GM23338 (cell line): ENCODE measurements around the gene PFKP. TPM values are rescaled to one million over a fixed set of nuclear protein-coding genes. Genes with fewer than 3 reads are reported as not detected.

ENCODE experiments used
- ATAC-seq: fragments of 200-7000 bp; cut with Tn5 transposase; 3 replicates; pipeline ENCODE4 v1.9.1; 2020
- DNase-seq: peaks from one replicate; pipeline ENCODE4 v3.0.0-alpha.2; 2015; ENCODE audit warnings: low spot score
- H2AFZ ChIP-seq: fragments of 200-600 bp; sonication (generic); 2 replicates; pipeline ENCODE4 v1.8.0; 2016; ENCODE audit warnings: antibody characterized with exemption, mild to moderate bottlenecking, moderate library complexity
- H3F3A ChIP-seq: fragments of 200-600 bp; sonication (generic); replicated peaks from 2 replicates; pipeline ENCODE4 v1.8.0; 2017; ENCODE audit warnings: antibody characterized with exemption, mixed run types, low read depth
- H3K27ac ChIP-seq: fragments of 200-600 bp; sonication (generic); 2 replicates; pipeline ENCODE4 v1.6.1; 2016; ENCODE audit warnings: low read depth
- H3K27me3 ChIP-seq: fragments of 200-600 bp; sonication (generic); 2 replicates; pipeline ENCODE4 v1.8.0; 2016; ENCODE audit warnings: mild to moderate bottlenecking, mixed run types, moderate library complexity; ENCODE audit not compliant: insufficient read depth
- H3K36me3 ChIP-seq: fragments of 200-600 bp; sonication (generic); 2 replicates; pipeline ENCODE4 v1.8.0; 2016; ENCODE audit warnings: mild to moderate bottlenecking; ENCODE audit not compliant: insufficient read depth
- H3K4me1 ChIP-seq: fragments of 200-600 bp; sonication (generic); 2 replicates; pipeline ENCODE4 v1.8.0; 2016; ENCODE audit warnings: mild to moderate bottlenecking, moderate library complexity; ENCODE audit not compliant: insufficient read depth
- H3K4me2 ChIP-seq: fragments of 200-600 bp; sonication (generic); 2 replicates; pipeline ENCODE4 v1.7.1; 2017; ENCODE audit warnings: mixed run types
- H3K4me3 ChIP-seq: fragments of 200-600 bp; sonication (generic); 2 replicates; pipeline ENCODE4 v1.6.1; 2016; ENCODE audit warnings: mixed run types
- H3K79me2 ChIP-seq: fragments of 200-600 bp; sonication (generic); replicated peaks from 2 replicates; pipeline ENCODE4 v1.8.0; 2017; ENCODE audit warnings: mild to moderate bottlenecking; ENCODE audit not compliant: insufficient read depth
- H3K9me2 ChIP-seq: fragments of 200-600 bp; sonication (generic); 2 replicates; pipeline ENCODE4 v1.8.0; 2017; ENCODE audit not compliant: insufficient read depth
- H4K20me1 ChIP-seq: fragments of 200-600 bp; sonication (generic); replicated peaks from 2 replicates; pipeline ENCODE4 v1.8.0; 2017; ENCODE audit warnings: mild to moderate bottlenecking; ENCODE audit not compliant: insufficient read depth
- H3K27ac Mint-ChIP-seq: 2 replicates; pipeline ENCODE4 v1.8.0; 2020; ENCODE audit warnings: inconsistent platforms, mild to moderate bottlenecking, moderate library complexity, mixed read lengths
- H3K27me3 Mint-ChIP-seq: 3 replicates; pipeline ENCODE4 v1.8.0; 2022; ENCODE audit warnings: low read depth, mild to moderate bottlenecking, moderate library complexity, mixed read lengths, inconsistent platforms; ENCODE audit not compliant: insufficient read depth, poor library complexity
- H3K36me3 Mint-ChIP-seq: 3 replicates; pipeline ENCODE4 v1.8.0; 2021; ENCODE audit warnings: low read depth, mild to moderate bottlenecking, inconsistent platforms, moderate library complexity, mixed read lengths
- H3K4me1 Mint-ChIP-seq: 3 replicates; pipeline ENCODE4 v1.8.0; 2020; ENCODE audit warnings: mild to moderate bottlenecking, inconsistent platforms, mixed read lengths
- H3K4me3 Mint-ChIP-seq: 3 replicates; pipeline ENCODE4 v1.8.0; 2021; ENCODE audit warnings: moderate library complexity, mild to moderate bottlenecking, inconsistent platforms, mixed read lengths
- H3K9me3 Mint-ChIP-seq: 3 replicates; pipeline ENCODE4 v1.8.0; 2020; ENCODE audit warnings: moderate library complexity, mild to moderate bottlenecking, inconsistent platforms, mixed read lengths
- CREB1 ChIP-seq: fragments of 250-450 bp; sonication (Bioruptor Pico); IDR thresholded peaks from 2 replicates; pipeline ENCODE4 v1.5.0; 2020; ENCODE audit warnings: low read depth, mild to moderate bottlenecking, moderate library complexity
- CTCF ChIP-seq, 2 experiments: fragments of 200-600 bp in 1 of 2; sonication (generic) in 1 of 2; conservative IDR thresholded peaks; 2 replicates each; pipeline versions ENCODE4 v1.5.1 to v1.6.1; 2016 to 2017; ENCODE audit warnings: antibody characterized with exemption in 2 of 2, low read depth in 2 of 2, mild to moderate bottlenecking in 2 of 2, moderate library complexity in 1 of 2
- ETS1 ChIP-seq: IDR thresholded peaks from 2 replicates; pipeline ENCODE4 v1.6.1; 2016; ENCODE audit warnings: antibody characterized with exemption
- EZH2 ChIP-seq: fragments of 200-600 bp; sonication (generic); IDR thresholded peaks from one replicate; pipeline ENCODE4 v1.8.0; 2017; ENCODE audit warnings: antibody characterized with exemption, mild to moderate bottlenecking, low read depth; ENCODE audit not compliant: unreplicated experiment
- EZH2phosphoT487 ChIP-seq: fragments of 200-600 bp; sonication (generic); IDR thresholded peaks from one replicate; pipeline ENCODE4 v1.8.1; 2018; ENCODE audit warnings: antibody characterized with exemption; ENCODE audit not compliant: unreplicated experiment
- JUNB ChIP-seq: IDR thresholded peaks from one replicate; pipeline ENCODE4 v1.6.1; 2016; ENCODE audit warnings: antibody characterized with exemption; ENCODE audit not compliant: unreplicated experiment
- NANOG ChIP-seq: IDR thresholded peaks from 2 replicates; pipeline ENCODE4 v1.6.1; 2016; ENCODE audit warnings: antibody characterized with exemption, borderline replicate concordance
- POLR2AphosphoS5 ChIP-seq: IDR thresholded peaks from 2 replicates; pipeline ENCODE4 v1.6.1; 2016; ENCODE audit warnings: antibody characterized with exemption, low read depth
- REST ChIP-seq: IDR thresholded peaks from one replicate; pipeline ENCODE4 v1.6.1; 2018; ENCODE audit warnings: antibody characterized with exemption; ENCODE audit not compliant: unreplicated experiment
- STAT1 ChIP-seq: IDR thresholded peaks from one replicate; pipeline ENCODE4 v1.6.1; 2016; ENCODE audit warnings: antibody characterized with exemption; ENCODE audit not compliant: unreplicated experiment
- ZNF114 ChIP-seq: fragments of 250-450 bp; sonication (Bioruptor Pico); IDR thresholded peaks from 2 replicates; pipeline ENCODE4 v1.5.0; 2020; ENCODE audit warnings: mild to moderate bottlenecking, moderate library complexity
- ZNF331 ChIP-seq: fragments of 250-450 bp; sonication (Bioruptor Pico); IDR thresholded peaks from 2 replicates; pipeline ENCODE4 v1.5.0; 2020; ENCODE audit warnings: low read depth, mild to moderate bottlenecking, moderate library complexity
- ZNF462 ChIP-seq: fragments of 250-450 bp; sonication (Bioruptor Pico); IDR thresholded peaks from 2 replicates; pipeline ENCODE4 v1.5.0; 2020; ENCODE audit warnings: mild to moderate bottlenecking, moderate library complexity
- polyA plus RNA-seq: library from polyadenylated mRNA; unstranded; fragments of >200 nt; fragmentation: Nextera tagmentation; extraction: Ambion mirVana; gene quantifications from 2 replicates; pipeline ENCODE4 v1.2.1, GENCODE V29; 2016
- total RNA-seq: library from RNA; depleted of rRNA; stranded (reverse); fragments of >200 nt; shearing (Covaris generic); gene quantifications from 2 replicates; pipeline ENCODE4 v1.2.3, GENCODE V29; 2014

PFKP gene
- total and polyA plus RNA-seq, 2 experiments from 2014 or later, result 56.3 to 120 TPM

- H3K4me2 ChIP-seq, result no peak overlapping the region
- no peak for TF ChIP-seq CREB1 (CRISPR knock-in tag)
- TF ChIP-seq EZH2phosphoT487, result no peak
- no peak for TF ChIP-seq ETS1
- TF ChIP-seq POLR2AphosphoS5, result no peak
- TF ChIP-seq JUNB, result no peak
- no peak for TF ChIP-seq NANOG
- no peak for TF ChIP-seq EZH2
- no peak for TF ChIP-seq ZNF462 (CRISPR knock-in tag)
- no peak for TF ChIP-seq CTCF (conservative IDR thresholded peaks at IDR 0.05; ENCODE audit: low read depth in 2 of 2)
- TF ChIP-seq REST, result no peak
- TF ChIP-seq ZNF331 (CRISPR knock-in tag), result no peak
- TF ChIP-seq STAT1, result no peak
- no peak for TF ChIP-seq ZNF114 (CRISPR knock-in tag)
- H3K79me2 ChIP-seq, result peaks cover 98% of the 10 kb centered on the region
- DNase-seq (no peak), ATAC-seq (no peak)
- peak overlapping the region; percentile 72 for H3K27ac ChIP-seq
- peaks cover 13% of the 10 kb centered on the region for H4K20me1 ChIP-seq
- peaks cover 6% of the 10 kb centered on the region; the same call in 1 of the 2 replicates for H3K36me3 ChIP-seq
- Mint-ChIP-seq H3K4me1 (peaks cover 40% of the 10 kb centered on the region), H3K27me3 (peaks cover 6% of the 10 kb centered on the region), H3K4me3 (no peak overlapping the region), H3K27ac (no peak overlapping the region; the same call in 1 of the 2 replicates), H3K36me3 (peaks cover 31% of the 10 kb centered on the region), H3K9me3 (no peaks in the 10 kb centered on the region; the same call in 2 of the 3 replicates)
- H3K4me1 ChIP-seq, result peaks cover 19% of the 10 kb centered on the region; the same call in 1 of the 2 replicates
- no peak overlapping the region for H2AFZ ChIP-seq
- H3K4me3 ChIP-seq, result no peak overlapping the region
- no peaks in the 10 kb centered on the region for H3F3A ChIP-seq
- no peaks in the 10 kb centered on the region for H3K27me3 ChIP-seq
- H3K9me2 ChIP-seq, result no peaks in the 10 kb centered on the region
Observed at GRCh38 chr10:3093996-3094395, 26.6 kb downstream of the PFKP start.
